GM12878 (cell line): ENCODE results near the gene STK32A. TPM values are rescaled to one million over a fixed set of nuclear protein-coding genes. Genes with fewer than 3 reads are reported as not detected.

Experiments
- CHD1 ChIP-seq: IDR thresholded peaks from 2 replicates; pipeline ENCODE4 v1.6.1; 2012; ENCODE audit warnings: low read depth, low read length, improper control_type of control experiment
- HDGF ChIP-seq: fragments of 450-650 bp; IDR thresholded peaks from 2 replicates; pipeline ENCODE4 v1.6.1; 2016; ENCODE audit warnings: antibody characterized with exemption
- IRF5 ChIP-seq: fragments of 450-650 bp; IDR thresholded peaks from 2 replicates; pipeline ENCODE4 v1.6.1; 2017; ENCODE audit warnings: borderline replicate concordance
- NFIC ChIP-seq: IDR thresholded peaks from 2 replicates; pipeline ENCODE4 v1.6.1; 2012; ENCODE audit warnings: low read depth, mild to moderate bottlenecking, inconsistent platforms, low read length, moderate library complexity
- RUNX3 ChIP-seq: IDR thresholded peaks from 2 replicates; pipeline ENCODE4 v1.6.1; 2012; ENCODE audit warnings: low read length, inconsistent platforms
- SMARCA5 ChIP-seq: fragments of 450-650 bp; IDR thresholded peaks from 2 replicates; pipeline ENCODE4 v1.6.1; 2017; ENCODE audit warnings: mild to moderate bottlenecking
- SREBF2 ChIP-seq: IDR thresholded peaks from 2 replicates; pipeline ENCODE4 v1.6.1; 2012; ENCODE audit warnings: mild to moderate bottlenecking, low read length
- SRF ChIP-seq, 2 experiments: IDR thresholded peaks; 2 replicates each; pipeline ENCODE4 v1.6.1; 2011; ENCODE audit warnings: low read depth in 2 of 2, low read length in 2 of 2, mild to moderate bottlenecking in 1 of 2, moderate library complexity in 1 of 2
- TCF12 ChIP-seq: IDR thresholded peaks from 2 replicates; pipeline ENCODE4 v1.6.1; 2011; ENCODE audit warnings: low read depth, mild to moderate bottlenecking, low read length
- TCF7 ChIP-seq: IDR thresholded peaks from 2 replicates; pipeline ENCODE4 v1.6.1; 2014; ENCODE audit warnings: antibody characterized with exemption, borderline replicate concordance
- polyA plus RNA-seq, 11 experiments: library from polyadenylated mRNA; depleted of rRNA in 4 of 11; unstranded in 6 of 11; stranded (reverse) in 5 of 11; fragments of >200 nt; fragmentation: Nextera tagmentation in 4 of 11; fragmentation: Illumina TruSeq in 1 of 11; extraction: Ambion mirVana in 4 of 11; extraction: Trizol in 1 of 11; gene quantifications; 1 replicate in 1 of 11; 2 replicates in 10 of 11; pipeline versions ENCODE4 v1.2.1 to v1.2.3, GENCODE V29; 2011 to 2016; ENCODE audit warnings: inconsistent platforms in 2 of 11, missing spikeins in 2 of 11, low read depth in 1 of 11
- total RNA-seq, 4 experiments: library from RNA; depleted of rRNA in 3 of 4; stranded (reverse); fragments of >200 nt in 3 of 4; fragmentation: Illumina TruSeq in 1 of 4; extraction: Trizol in 1 of 4; gene quantifications; 2 replicates each; pipeline versions ENCODE4 v1.2.1 to v1.2.3, GENCODE V29; 2013 to 2021
- TF ChIP-seq, protein P1 (sequence below): fragments of 450-650 bp; IDR thresholded peaks from 2 replicates; pipeline ENCODE4 v1.6.1; 2017; ENCODE audit warnings: mild to moderate bottlenecking, moderate library complexity

Gene STK32A
- total and polyA plus RNA-seq, 10 of the 15 experiments (the other 5 are each of a cell fraction or from before 2014, with no cell fraction given) = under 0.01 to 0.10 TPM; not detected in 8

GRCh38 chr5:147348046-147348445 is 113.2 kb downstream of the STK32A start (continued):
- TF ChIP-seq, protein P1, sequence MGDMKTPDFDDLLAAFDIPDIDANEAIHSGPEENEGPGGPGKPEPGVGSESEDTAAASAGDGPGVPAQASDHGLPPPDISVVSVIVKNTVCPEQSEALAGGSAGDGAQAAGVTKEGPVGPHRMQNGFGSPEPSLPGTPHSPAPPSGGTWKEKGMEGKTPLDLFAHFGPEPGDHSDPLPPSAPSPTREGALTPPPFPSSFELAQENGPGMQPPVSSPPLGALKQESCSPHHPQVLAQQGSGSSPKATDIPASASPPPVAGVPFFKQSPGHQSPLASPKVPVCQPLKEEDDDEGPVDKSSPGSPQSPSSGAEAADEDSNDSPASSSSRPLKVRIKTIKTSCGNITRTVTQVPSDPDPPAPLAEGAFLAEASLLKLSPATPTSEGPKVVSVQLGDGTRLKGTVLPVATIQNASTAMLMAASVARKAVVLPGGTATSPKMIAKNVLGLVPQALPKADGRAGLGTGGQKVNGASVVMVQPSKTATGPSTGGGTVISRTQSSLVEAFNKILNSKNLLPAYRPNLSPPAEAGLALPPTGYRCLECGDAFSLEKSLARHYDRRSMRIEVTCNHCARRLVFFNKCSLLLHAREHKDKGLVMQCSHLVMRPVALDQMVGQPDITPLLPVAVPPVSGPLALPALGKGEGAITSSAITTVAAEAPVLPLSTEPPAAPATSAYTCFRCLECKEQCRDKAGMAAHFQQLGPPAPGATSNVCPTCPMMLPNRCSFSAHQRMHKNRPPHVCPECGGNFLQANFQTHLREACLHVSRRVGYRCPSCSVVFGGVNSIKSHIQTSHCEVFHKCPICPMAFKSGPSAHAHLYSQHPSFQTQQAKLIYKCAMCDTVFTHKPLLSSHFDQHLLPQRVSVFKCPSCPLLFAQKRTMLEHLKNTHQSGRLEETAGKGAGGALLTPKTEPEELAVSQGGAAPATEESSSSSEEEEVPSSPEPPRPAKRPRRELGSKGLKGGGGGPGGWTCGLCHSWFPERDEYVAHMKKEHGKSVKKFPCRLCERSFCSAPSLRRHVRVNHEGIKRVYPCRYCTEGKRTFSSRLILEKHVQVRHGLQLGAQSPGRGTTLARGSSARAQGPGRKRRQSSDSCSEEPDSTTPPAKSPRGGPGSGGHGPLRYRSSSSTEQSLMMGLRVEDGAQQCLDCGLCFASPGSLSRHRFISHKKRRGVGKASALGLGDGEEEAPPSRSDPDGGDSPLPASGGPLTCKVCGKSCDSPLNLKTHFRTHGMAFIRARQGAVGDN = no peak
- TF ChIP-seq CHD1 (no peak), TCF7 (no peak), NFIC (no peak), IRF5 (no peak), SREBF2 (no peak), HDGF (no peak), SMARCA5 (no peak), RUNX3 (no peak), TCF12 (no peak), SRF (IDR thresholded peaks at IDR 0.05; ENCODE audit: low read depth in 2 of 2, low read length in 2 of 2) (no peak)
- TF ChIP-seq, all 136 proteins: peak for 0
